Ovary (tissue), 10 donors: ENCODE data around the gene SLC16A12. TPM values are rescaled to one million over a fixed set of nuclear protein-coding genes. Genes with fewer than 3 reads are reported as not detected.

Source experiments
- DNase-seq, 5 donors: peaks; one replicate each; pipeline ENCODE4 v3.0.0-alpha.2; 2019 to 2020
- H3K27ac ChIP-seq, 2 donors: fragments of 200-600 bp; one replicate each; pipeline versions ENCODE4 v1.5.1 to v1.8.0; 2019 to 2022
- H3K27me3 ChIP-seq: fragments of 200-600 bp; one replicate; pipeline ENCODE4 v1.8.0; 2022
- H3K36me3 ChIP-seq: fragments of 200-600 bp; sonication (generic); one replicate; pipeline ENCODE4 v1.5.1; 2019
- H3K4me1 ChIP-seq: one replicate; pipeline ENCODE4 v1.8.1; 2013; ENCODE audit warnings: mild to moderate bottlenecking, moderate library complexity; ENCODE audit not compliant: insufficient read depth
- H3K4me3 ChIP-seq: fragments of 200-600 bp; sonication (generic); one replicate; pipeline ENCODE4 v1.5.1; 2017
- H3K9me3 ChIP-seq, 2 donors: fragments of 200-600 bp in 1 of 2; sonication (generic) in 1 of 2; one replicate each; pipeline versions ENCODE4 v1.5.1 to v1.8.1; 2013 to 2019; ENCODE audit warnings: mild to moderate bottlenecking in 1 of 2, moderate library complexity in 1 of 2
- EP300 ChIP-seq: sonication (generic); formaldehyde crosslinking; IDR thresholded peaks from one replicate; pipeline ENCODE4 v1.6.1; 2017; ENCODE audit warnings: antibody characterized with exemption
- POLR2A ChIP-seq: fragments of 450-650 bp; IDR thresholded peaks from one replicate; pipeline ENCODE4 v1.6.1; 2017; ENCODE audit warnings: antibody characterized with exemption, mild to moderate bottlenecking, moderate library complexity
- WGBS, 3 donors: extraction: QIAGEN DNeasy Blood & Tissue Kit in 1 of 3; methylation state at CpG; one replicate each; pipeline versions ENCODE4 v1.1.5 to v1.1.7; 2013 to 2017; 5-methylcytosine and 5-hydroxymethylcytosine counted together
- intact Hi-C, 4 donors: fragments of 100-400 bp; cut with DNase I; formaldehyde crosslinking; loops; one replicate each; pipeline versions ENCODE4 v1.11.0 to v1.15.1; 2022 to 2023
- long read RNA-seq, 3 donors: library from polyadenylated mRNA in 2 of 3; unstranded in 2 of 3; transcript quantifications; one replicate each; pipeline ENCODE4 v2.0.0 and lab custom pipeline, GENCODE V29; 2021 to 2026
- polyA plus RNA-seq, 2 donors: library from polyadenylated mRNA; stranded (reverse); fragments of 200-250 nt in 1 of 2; fragments of 350-450 nt in 1 of 2; fragmentation: Illumina TruSeq in 1 of 2; extraction: RNeasy Lipid Tissue Mini Kit (QIAGEN cat#74804) in 1 of 2; gene quantifications; one replicate each; pipeline ENCODE4 v1.2.3, GENCODE V29; 2013 to 2014
- total RNA-seq, 7 donors: library from RNA; depleted of rRNA in 2 of 7; stranded (reverse); fragments of >200 nt in 2 of 7; fragmentation: NEBNext Ultra II Directional in 3 of 7; extraction: Animal tissue kit (Norgen Biotek cat#: 25700) in 3 of 7; gene quantifications; one replicate each; pipeline versions ENCODE4 v1.1.0 to v1.2.4, GENCODE V29; 2016 to 2023
- TF ChIP-seq, protein P1 (sequence below), 3 donors: fragments of 450-650 bp in 2 of 3; fragments of 200-600 bp in 1 of 3; IDR thresholded peaks; one replicate each; pipeline versions ENCODE4 v1.5.1 to v1.8.0; 2016 to 2022; ENCODE audit warnings: antibody characterized with exemption in 3 of 3, mild to moderate bottlenecking in 1 of 3
- donor health status: DM: no; HTN: no; CAD: no; lungs with moderate emphysema.
- donor health status: DM: no; HTN: no; CAD: no.
- donor health status: Bipolar disorder and iron deficiency.
- donor health status: DM: yes; HTN: yes; CAD: no.
- donor health status: DM: no; HTN: no; CAD: no.
- donor health status: DM: yes; HTN: yes; CAD: no.

The SLC16A12 gene, protein sequence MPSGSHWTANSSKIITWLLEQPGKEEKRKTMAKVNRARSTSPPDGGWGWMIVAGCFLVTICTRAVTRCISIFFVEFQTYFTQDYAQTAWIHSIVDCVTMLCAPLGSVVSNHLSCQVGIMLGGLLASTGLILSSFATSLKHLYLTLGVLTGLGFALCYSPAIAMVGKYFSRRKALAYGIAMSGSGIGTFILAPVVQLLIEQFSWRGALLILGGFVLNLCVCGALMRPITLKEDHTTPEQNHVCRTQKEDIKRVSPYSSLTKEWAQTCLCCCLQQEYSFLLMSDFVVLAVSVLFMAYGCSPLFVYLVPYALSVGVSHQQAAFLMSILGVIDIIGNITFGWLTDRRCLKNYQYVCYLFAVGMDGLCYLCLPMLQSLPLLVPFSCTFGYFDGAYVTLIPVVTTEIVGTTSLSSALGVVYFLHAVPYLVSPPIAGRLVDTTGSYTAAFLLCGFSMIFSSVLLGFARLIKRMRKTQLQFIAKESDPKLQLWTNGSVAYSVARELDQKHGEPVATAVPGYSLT
- total RNA-seq (1 to 10 TPM in 4 of 7 donors, under 1 TPM in 3; 0.05 to 4.7 (median 1.1) TPM), polyA plus RNA-seq (1 to 10 TPM in 1 of 2 donors, under 1 TPM in 1; 0.40 to 1.2 TPM)
- long read RNA-seq, donor 1, partial matches to known transcripts, result 0 of 1 reads
- long read RNA-seq, donor 1, other reads (novel, unspliced or antisense), result 1 of 1 reads
- long read RNA-seq, donor 2, result 0 reads
- long read RNA-seq, donor 3, partial matches to known transcripts, result 0 of 2 reads
- long read RNA-seq, donor 3, other reads (novel, unspliced or antisense), result 2 of 2 reads

DNA sequence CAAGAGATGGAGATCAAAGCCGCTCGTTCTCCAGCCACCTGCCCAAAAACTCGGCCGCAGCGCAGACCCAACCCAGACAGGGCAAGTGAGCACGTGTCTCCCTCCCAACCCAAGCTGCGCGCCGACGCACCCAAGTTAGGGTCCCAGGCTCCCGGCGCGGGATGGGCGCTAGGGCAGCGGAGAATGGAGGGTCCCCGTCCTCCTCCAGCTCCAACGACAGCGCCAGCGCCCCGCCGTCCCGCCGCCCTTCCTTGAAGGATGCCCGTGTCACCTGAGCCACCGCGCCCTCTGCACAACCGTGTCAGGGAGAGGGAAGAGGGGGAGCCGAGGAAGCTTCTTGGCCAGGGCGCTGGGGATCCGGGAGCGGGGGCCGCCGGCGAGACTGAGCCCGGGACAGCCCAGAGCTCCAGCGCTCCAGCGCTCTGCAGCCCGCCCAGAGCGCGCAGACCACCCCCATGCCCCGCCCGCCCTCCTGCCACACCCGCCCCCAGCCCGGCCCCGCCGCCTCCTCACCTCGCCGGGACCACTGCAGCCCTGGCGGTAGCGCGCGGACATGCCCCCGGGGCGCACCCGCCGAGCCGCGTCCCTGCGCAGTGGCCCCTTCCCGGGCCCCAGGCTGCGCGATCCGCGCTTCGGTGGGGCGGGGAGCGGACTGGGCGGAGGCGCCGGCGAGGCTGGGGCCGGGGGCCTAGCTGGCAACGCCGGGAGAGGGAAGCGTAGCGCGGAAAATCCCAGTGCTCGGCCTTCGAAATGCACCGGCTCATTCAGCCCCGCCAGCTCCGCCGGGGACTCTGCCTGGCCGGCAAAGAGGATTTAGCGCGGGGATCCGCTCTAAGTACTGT, at the start of gene SLC16A12:
Gene SLC16A12, minus strand, starts transcription at position 424 of the 842 bp plus-strand sequence. CDS start 73,016 bp downstream, outside the sequence.
- DNase-seq, result peak; percentile 17 to 71 (median 28)
- 1% methylated on average over 63 to 87 of the region's 87 CpGs for WGBS, 3 donors

DNA sequence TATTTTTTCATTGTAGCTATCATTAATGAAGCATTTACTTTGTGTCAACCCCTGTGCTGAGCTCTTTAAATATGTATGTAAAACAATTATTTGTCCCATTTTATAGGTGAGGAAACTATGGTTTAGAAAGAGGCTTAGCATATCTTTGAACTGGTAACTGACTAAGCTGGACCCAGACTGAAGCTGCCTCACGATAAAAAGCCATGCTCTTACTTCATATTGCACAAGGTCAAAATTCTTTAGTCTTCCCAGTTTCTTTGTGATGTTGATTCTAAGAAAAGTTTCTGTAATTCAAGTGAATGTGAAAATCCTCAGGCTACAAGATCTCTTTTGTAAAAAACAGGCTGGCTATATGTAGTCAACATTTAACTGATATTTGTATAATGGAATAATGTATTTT, 46.6 kb upstream of the SLC16A12 start:
- intact Hi-C loops, result no loop called here
- WGBS, 3 donors, result 79 to 81% (median 80%) methylated on average over 1 of the region's 1 CpG
- Histone ChIP-seq H3K36me3 (no peaks in the 10 kb centered on the region), H3K4me3 (no peak overlapping the region), H3K4me1 (no peaks in the 10 kb centered on the region), H3K9me3 (no peaks in the 10 kb centered on the region), H3K27ac (no peak overlapping the region), H3K27me3 (no peaks in the 10 kb centered on the region)
- no peak for DNase-seq
- TF ChIP-seq EP300 (no peak), POLR2A (no peak)
- TF ChIP-seq, protein P1, sequence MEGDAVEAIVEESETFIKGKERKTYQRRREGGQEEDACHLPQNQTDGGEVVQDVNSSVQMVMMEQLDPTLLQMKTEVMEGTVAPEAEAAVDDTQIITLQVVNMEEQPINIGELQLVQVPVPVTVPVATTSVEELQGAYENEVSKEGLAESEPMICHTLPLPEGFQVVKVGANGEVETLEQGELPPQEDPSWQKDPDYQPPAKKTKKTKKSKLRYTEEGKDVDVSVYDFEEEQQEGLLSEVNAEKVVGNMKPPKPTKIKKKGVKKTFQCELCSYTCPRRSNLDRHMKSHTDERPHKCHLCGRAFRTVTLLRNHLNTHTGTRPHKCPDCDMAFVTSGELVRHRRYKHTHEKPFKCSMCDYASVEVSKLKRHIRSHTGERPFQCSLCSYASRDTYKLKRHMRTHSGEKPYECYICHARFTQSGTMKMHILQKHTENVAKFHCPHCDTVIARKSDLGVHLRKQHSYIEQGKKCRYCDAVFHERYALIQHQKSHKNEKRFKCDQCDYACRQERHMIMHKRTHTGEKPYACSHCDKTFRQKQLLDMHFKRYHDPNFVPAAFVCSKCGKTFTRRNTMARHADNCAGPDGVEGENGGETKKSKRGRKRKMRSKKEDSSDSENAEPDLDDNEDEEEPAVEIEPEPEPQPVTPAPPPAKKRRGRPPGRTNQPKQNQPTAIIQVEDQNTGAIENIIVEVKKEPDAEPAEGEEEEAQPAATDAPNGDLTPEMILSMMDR (IDR thresholded peaks at IDR 0.05), result no peak

More for the DNA sequence above, at the start of gene SLC16A12:
- Histone ChIP-seq H3K4me3 (peak within 1 kb of the TSS; percentile 29), H3K27me3 (no peaks in the 10 kb centered on the region), H3K4me1 (peaks cover 3% of the 10 kb centered on the region), H3K27ac (no peak within 1 kb of the TSS), H3K36me3 (no peaks in the 10 kb centered on the region), H3K9me3 (no peaks in the 10 kb centered on the region)
- TF ChIP-seq, protein P1 (IDR thresholded peaks at IDR 0.05), result no peak
- TF ChIP-seq EP300, result no peak
- no peak for TF ChIP-seq POLR2A
- intact Hi-C loops, result no loop called here

DNA sequence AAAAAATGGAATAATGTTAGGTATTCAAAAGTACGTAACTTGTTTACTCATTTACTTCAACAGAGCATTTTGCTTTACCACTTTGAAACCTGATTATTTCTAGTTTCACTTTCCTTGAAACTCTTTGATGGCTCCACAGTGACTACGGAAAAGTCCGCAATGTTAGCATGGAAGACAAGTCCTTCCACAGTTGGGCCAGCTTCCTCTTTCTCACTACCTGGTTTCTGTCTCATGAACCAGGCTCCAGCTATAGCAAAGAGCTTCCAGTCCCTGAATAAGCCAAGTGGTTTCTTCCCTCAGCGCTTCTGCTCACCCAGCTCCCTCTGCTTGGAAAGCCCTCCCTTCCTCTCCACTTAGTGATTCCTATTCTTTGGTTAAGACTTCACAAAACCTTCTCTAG, 44.8 kb upstream of the SLC16A12 start:
- TF ChIP-seq EP300, result no peak
- TF ChIP-seq, protein P1 (IDR thresholded peaks at IDR 0.05), result no peak
- TF ChIP-seq POLR2A, result no peak
- no peaks in the 10 kb centered on the region for H3K27me3 ChIP-seq
- no peaks in the 10 kb centered on the region for H3K4me1 ChIP-seq
- no peaks in the 10 kb centered on the region for H3K36me3 ChIP-seq
- intact Hi-C loops, result no loop called here
- no peak overlapping the region for H3K4me3 ChIP-seq
- DNase-seq, result no peak
- WGBS, 3 donors, result 90 to 95% (median 90%) methylated on average over 4 of the region's 4 CpGs
- H3K9me3 ChIP-seq, result no peaks in the 10 kb centered on the region
- H3K27ac ChIP-seq, result no peak overlapping the region

DNA sequence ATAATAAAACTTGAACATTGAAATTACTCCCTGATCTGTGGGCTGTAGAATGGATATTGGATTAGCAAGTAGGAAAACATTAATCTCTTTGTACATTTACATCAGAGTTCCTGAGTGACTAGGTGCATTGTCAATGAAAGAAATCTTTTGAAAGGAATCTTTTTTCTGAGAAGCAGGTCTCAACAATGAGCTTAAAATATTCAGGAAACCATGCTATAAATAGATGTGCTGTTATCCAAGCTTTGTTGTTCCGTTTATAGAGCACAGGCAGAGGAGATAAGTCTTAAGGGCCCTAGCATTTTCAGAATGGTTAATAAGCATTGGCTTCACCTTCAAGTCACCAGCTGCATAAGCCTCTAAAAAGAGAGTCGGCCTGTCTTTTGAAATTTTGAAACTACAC, 41.3 kb upstream of the SLC16A12 start:
- WGBS, 3 donors, result 80 to 92% (median 84%) methylated on average over 2 of the region's 2 CpGs
- no peak overlapping the region for H3K4me3 ChIP-seq
- H3K9me3 ChIP-seq, result no peaks in the 10 kb centered on the region
- no peak for DNase-seq
- no peaks in the 10 kb centered on the region for H3K27me3 ChIP-seq
- peaks cover 4% of the 10 kb centered on the region for H3K4me1 ChIP-seq
- no peaks in the 10 kb centered on the region for H3K36me3 ChIP-seq
- H3K27ac ChIP-seq, result no peak overlapping the region
- intact Hi-C loops, result no loop called here
- TF ChIP-seq, protein P1 (IDR thresholded peaks at IDR 0.05), result no peak
- TF ChIP-seq EP300 (no peak), POLR2A (no peak)
